Measurements from ENCODE around the gene TMEM91.

GRCh38 chr19:41403181-41403970 is 27.0 kb downstream of the TMEM91 start:
- no peak for TF ChIP-seq CTCF (IDR thresholded peaks at IDR 0.05)
- no peak for TF ChIP-seq POLR2A (IDR thresholded peaks at IDR 0.05)
